Adrenal gland (tissue), 12 donors: ENCODE measurements around the gene ANKRD33B. TPM values are rescaled to one million over a fixed set of nuclear protein-coding genes. Genes with fewer than 3 reads are reported as not detected.

ENCODE experiments used
- DNase-seq, 7 donors: peaks; one replicate each; pipeline ENCODE4 v3.0.0-alpha.2; 2019 to 2020
- H3K27ac ChIP-seq, 5 donors: fragments of 200-600 bp; sonication (generic) in 4 of 5; 1 replicate in 3 of 5; 2 replicates in 2 of 5; pipeline versions ENCODE4 v1.5.1 to v1.8.0; 2016 to 2020; ENCODE audit warnings: mild to moderate bottlenecking in 1 of 5
- H3K27me3 ChIP-seq: fragments of 200-600 bp; 2 replicates; pipeline ENCODE4 v1.8.0; 2021
- H3K36me3 ChIP-seq, 2 donors: fragments of 200-600 bp; replicated peaks in 1 of 2; 1 replicate in 1 of 2; 2 replicates in 1 of 2; pipeline versions ENCODE4 v1.5.1 to v1.8.0; 2018 to 2022
- H3K4me1 ChIP-seq, 2 donors: fragments of 200-600 bp; replicated peaks in 1 of 2; 1 replicate in 1 of 2; 2 replicates in 1 of 2; pipeline versions ENCODE4 v1.5.1 to v1.8.0; 2018 to 2021
- H3K4me3 ChIP-seq, 4 donors: fragments of 200-600 bp; sonication (generic) in 3 of 4; one replicate each; pipeline ENCODE4 v1.5.1; 2016 to 2018
- H3K9me3 ChIP-seq, 3 donors: fragments of 200-600 bp; sonication (generic) in 1 of 3; replicated peaks in 1 of 3; 1 replicate in 2 of 3; 2 replicates in 1 of 3; pipeline versions ENCODE4 v1.5.1 to v1.8.0; 2016 to 2021
- POLR2A ChIP-seq, 2 donors: fragments of 450-650 bp; IDR thresholded peaks; one replicate each; pipeline ENCODE4 v1.6.1; 2017; ENCODE audit warnings: antibody characterized with exemption in 2 of 2, mild to moderate bottlenecking in 2 of 2, moderate library complexity in 1 of 2
- WGBS, 4 donors: extraction: QIAGEN DNeasy Blood & Tissue Kit in 2 of 4; methylation state at CpG; one replicate each; pipeline versions ENCODE4 v1.1.5 to v1.1.7; 2013 to 2017; 5-methylcytosine and 5-hydroxymethylcytosine counted together
- intact Hi-C, 2 donors: fragments of 100-400 bp; cut with DNase I; formaldehyde crosslinking; loops; one replicate each; pipeline versions ENCODE4 v1.14.1 to v1.15.0; 2022 to 2023
- polyA plus RNA-seq, 3 donors: library from polyadenylated mRNA; stranded (reverse); fragments of 200-250 nt in 2 of 3; fragments of 350-450 nt in 1 of 3; fragmentation: Illumina TruSeq in 1 of 3; extraction: RNeasy Lipid Tissue Mini Kit (QIAGEN cat#74804) in 1 of 3; gene quantifications; one replicate each; pipeline ENCODE4 v1.2.3, GENCODE V29; 2013 to 2014
- total RNA-seq, 9 donors: library from RNA; depleted of rRNA in 4 of 9; stranded (reverse); fragments of >200 nt in 4 of 9; fragments of 120-200 nt in 1 of 9; fragmentation: NEBNext Ultra II Directional in 1 of 9; extraction: Animal tissue kit (Norgen Biotek cat#: 25700) in 1 of 9; gene quantifications; one replicate each; pipeline versions ENCODE4 v1.1.0 to v1.2.4, GENCODE V29; 2013 to 2023
- TF ChIP-seq, protein P1 (sequence below), 6 experiments: fragments of 450-650 bp in 4 of 6; fragments of 200-600 bp in 2 of 6; sonication (generic) in 1 of 6; IDR thresholded peaks; 1 replicate in 5 of 6; 2 replicates in 1 of 6; pipeline versions ENCODE4 v1.5.1 to v1.8.0; 2016 to 2021; ENCODE audit warnings: antibody characterized with exemption in 6 of 6, mild to moderate bottlenecking in 2 of 6, moderate library complexity in 1 of 6
- donor health status: healthy with polysubstance abuse.
- donor health status: Bipolar disorder and iron deficiency.
- donor health status: DM: yes; HTN: yes; CAD: no.
- donor health status: DM: no; HTN: no; CAD: no.
- donor health status: DM: no; HTN: no; CAD: no.
- donor health status: DM: yes; HTN: yes; CAD: no.

The ANKRD33B gene
- total and polyA plus RNA-seq, 12 donors: 0.14 to 0.69 (median 0.23) TPM

DNA sequence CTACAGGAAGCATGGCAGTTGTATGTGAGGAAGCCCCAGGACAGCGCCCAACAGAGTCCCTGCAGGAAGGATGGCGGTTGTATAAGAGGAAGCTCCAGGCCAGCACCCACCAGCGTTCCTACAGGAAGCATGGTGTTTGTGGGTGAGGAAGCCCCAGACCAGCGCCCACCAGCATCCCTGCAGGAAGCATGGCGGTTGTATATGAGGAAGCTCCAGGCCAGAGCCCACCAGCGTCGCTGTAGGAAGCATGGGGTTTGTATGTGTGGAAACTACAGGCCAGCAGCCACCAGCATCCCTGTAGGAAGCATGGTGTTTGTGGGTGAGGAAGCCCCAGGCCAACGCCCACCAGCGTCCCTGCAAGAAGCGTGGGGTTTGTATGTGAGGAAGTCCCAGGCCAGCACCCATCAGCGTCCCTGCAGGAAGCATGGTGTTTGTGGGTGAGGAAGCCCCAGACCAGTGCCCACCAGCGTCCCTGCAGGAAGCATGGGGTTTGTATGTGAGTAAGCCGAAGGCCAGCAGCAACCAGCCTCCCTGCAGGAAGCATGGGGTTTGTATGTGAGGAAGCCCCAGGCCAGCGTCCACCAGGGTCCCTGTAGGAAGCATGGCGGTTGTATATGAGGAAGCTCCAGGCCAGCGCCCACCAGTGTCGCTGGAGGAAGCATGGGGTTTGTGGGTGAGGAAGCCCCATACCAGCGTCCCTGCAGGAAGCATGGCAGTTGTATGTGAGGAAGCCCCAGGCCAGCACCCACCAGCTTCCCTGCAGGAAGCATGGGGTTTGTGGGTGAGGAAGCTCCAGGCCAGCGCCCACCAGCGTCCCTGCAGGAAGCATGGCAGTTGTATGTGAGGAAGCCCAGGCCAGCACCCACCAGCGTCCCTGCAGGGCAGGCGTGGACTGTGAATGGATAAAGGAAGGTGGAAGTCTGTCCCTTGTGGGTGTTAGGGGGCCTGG, 118.1 kb downstream of the ANKRD33B start:
- 80 to 82% (median 82%) methylated on average over 20 to 22 of the region's 22 CpGs for WGBS, 4 donors
- Histone ChIP-seq H3K4me3 (no peak overlapping the region), H3K27me3 (no peaks in the 10 kb centered on the region), H3K9me3 (no peaks in the 10 kb centered on the region), H3K4me1 (no peaks in the 10 kb centered on the region), H3K27ac (no peak overlapping the region), H3K36me3 (peaks cover 0 to 34% of the 10 kb centered on the region in 2 donors)
- intact Hi-C loops: no loop called here
- no peak for TF ChIP-seq POLR2A (IDR thresholded peaks at IDR 0.05)
- TF ChIP-seq, protein P1, sequence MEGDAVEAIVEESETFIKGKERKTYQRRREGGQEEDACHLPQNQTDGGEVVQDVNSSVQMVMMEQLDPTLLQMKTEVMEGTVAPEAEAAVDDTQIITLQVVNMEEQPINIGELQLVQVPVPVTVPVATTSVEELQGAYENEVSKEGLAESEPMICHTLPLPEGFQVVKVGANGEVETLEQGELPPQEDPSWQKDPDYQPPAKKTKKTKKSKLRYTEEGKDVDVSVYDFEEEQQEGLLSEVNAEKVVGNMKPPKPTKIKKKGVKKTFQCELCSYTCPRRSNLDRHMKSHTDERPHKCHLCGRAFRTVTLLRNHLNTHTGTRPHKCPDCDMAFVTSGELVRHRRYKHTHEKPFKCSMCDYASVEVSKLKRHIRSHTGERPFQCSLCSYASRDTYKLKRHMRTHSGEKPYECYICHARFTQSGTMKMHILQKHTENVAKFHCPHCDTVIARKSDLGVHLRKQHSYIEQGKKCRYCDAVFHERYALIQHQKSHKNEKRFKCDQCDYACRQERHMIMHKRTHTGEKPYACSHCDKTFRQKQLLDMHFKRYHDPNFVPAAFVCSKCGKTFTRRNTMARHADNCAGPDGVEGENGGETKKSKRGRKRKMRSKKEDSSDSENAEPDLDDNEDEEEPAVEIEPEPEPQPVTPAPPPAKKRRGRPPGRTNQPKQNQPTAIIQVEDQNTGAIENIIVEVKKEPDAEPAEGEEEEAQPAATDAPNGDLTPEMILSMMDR (IDR thresholded peaks at IDR 0.05): no peak
- DNase-seq: no peak

- Histone ChIP-seq H3K9me3 (no peaks in the 10 kb centered on the region), H3K27ac (no peak overlapping the region), H3K4me3 (no peak overlapping the region), H3K27me3 (no peaks in the 10 kb centered on the region), H3K36me3 (peaks cover 0 to 34% of the 10 kb centered on the region in 2 donors), H3K4me1 (no peaks in the 10 kb centered on the region)
- DNase-seq: no peak
- intact Hi-C loops: no loop called here
- 94 to 97% (median 96%) methylated on average over 14 to 16 of the region's 16 CpGs for WGBS, 4 donors
- no peak for TF ChIP-seq POLR2A (IDR thresholded peaks at IDR 0.05)
- TF ChIP-seq, protein P1 (IDR thresholded peaks at IDR 0.05): no peak
Measured at GRCh38 chr5:10682801-10683525, 119.1 kb downstream of the ANKRD33B start.

- no peak for DNase-seq
- Histone ChIP-seq H3K36me3 (peaks cover 0 to 24% of the 10 kb centered on the region in 2 donors), H3K27ac (no peak overlapping the region), H3K4me3 (no peak overlapping the region), H3K27me3 (no peaks in the 10 kb centered on the region), H3K9me3 (no peaks in the 10 kb centered on the region), H3K4me1 (no peaks in the 10 kb centered on the region)
- intact Hi-C loops: no loop called here
- TF ChIP-seq, protein P1 (IDR thresholded peaks at IDR 0.05): no peak
- no peak for TF ChIP-seq POLR2A (IDR thresholded peaks at IDR 0.05)
- WGBS, 4 donors: 91 to 96% (median 93%) methylated on average over 11 of the region's 11 CpGs
Measured at GRCh38 chr5:10684303-10685086, 120.6 kb downstream of the ANKRD33B start.
